ENCODE results near the gene HAO1. TPM values are rescaled to one million over a fixed set of nuclear protein-coding genes. Genes with fewer than 3 reads are reported as not detected.

Gene HAO1
- total and polyA plus RNA-seq, 9 donors: not detected

GRCh38 chr20:7856756-7857155, 83.5 kb downstream of the HAO1 start:
- no peak for TF ChIP-seq CTCF (IDR thresholded peaks at IDR 0.05)
- no peak for TF ChIP-seq POLR2A (IDR thresholded peaks at IDR 0.05)
- no peak for TF ChIP-seq EP300 (IDR thresholded peaks at IDR 0.05)
- WGBS, 3 donors: 50 to 66% (median 63%) methylated on average over 2 of the region's 2 CpGs
- Histone ChIP-seq H3K36me3 (no peaks in the 10 kb centered on the region), H3K4me1 (ENCODE audit: insufficient read depth) (no peaks in the 10 kb centered on the region), H3K4me3 (no peak overlapping the region), H3K9me3 (no peaks in the 10 kb centered on the region), H3K27ac (no peak overlapping the region), H3K27me3 (no peaks in the 10 kb centered on the region)
- DNase-seq: no peak
- intact Hi-C loops (cut with DNase I): no loop called here

DNA sequence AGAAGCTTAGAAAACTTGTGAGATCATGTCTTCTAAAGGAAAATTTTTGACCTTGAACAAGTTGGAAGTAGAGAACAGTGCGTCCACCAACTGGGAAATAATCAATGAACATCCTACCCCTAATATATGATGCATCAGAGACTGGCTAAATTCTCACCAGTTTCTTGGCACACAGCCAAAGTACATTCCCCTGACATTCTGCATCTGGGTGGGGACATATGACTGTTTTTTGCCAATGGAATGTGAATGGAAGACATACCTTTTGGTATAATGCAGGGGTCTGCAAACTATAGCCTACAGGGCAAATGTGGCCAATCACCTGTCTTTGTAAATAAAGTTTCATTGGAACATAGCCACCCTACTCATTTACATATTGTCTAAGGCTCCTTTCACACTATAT, 84.7 kb downstream of the HAO1 start:
- no peaks in the 10 kb centered on the region for H3K27me3 ChIP-seq
- no peak overlapping the region for H3K27ac ChIP-seq
- 45 to 56% (median 48%) methylated on average over 1 of the region's 1 CpG for WGBS, 3 donors
- no peaks in the 10 kb centered on the region for H3K36me3 ChIP-seq
- no peaks in the 10 kb centered on the region for H3K4me1 ChIP-seq (ENCODE audit: insufficient read depth)
- H3K4me3 ChIP-seq: no peak overlapping the region
- H3K9me3 ChIP-seq: no peaks in the 10 kb centered on the region
- TF ChIP-seq POLR2A (IDR thresholded peaks at IDR 0.05) (no peak), EP300 (IDR thresholded peaks at IDR 0.05) (no peak), CTCF (IDR thresholded peaks at IDR 0.05) (no peak)
- intact Hi-C loops (cut with DNase I): no loop called here
- no peak for DNase-seq

GRCh38 chr20:7853493-7853892, 86.8 kb downstream of the HAO1 start:
- Histone ChIP-seq H3K4me3 (no peak overlapping the region), H3K36me3 (no peaks in the 10 kb centered on the region), H3K27me3 (no peaks in the 10 kb centered on the region), H3K27ac (no peak overlapping the region), H3K9me3 (no peaks in the 10 kb centered on the region), H3K4me1 (ENCODE audit: insufficient read depth) (no peaks in the 10 kb centered on the region)
- intact Hi-C loops (cut with DNase I): no loop called here
- DNase-seq: no peak
- TF ChIP-seq CTCF (IDR thresholded peaks at IDR 0.05) (no peak), EP300 (IDR thresholded peaks at IDR 0.05) (no peak), POLR2A (IDR thresholded peaks at IDR 0.05) (no peak)

DNA sequence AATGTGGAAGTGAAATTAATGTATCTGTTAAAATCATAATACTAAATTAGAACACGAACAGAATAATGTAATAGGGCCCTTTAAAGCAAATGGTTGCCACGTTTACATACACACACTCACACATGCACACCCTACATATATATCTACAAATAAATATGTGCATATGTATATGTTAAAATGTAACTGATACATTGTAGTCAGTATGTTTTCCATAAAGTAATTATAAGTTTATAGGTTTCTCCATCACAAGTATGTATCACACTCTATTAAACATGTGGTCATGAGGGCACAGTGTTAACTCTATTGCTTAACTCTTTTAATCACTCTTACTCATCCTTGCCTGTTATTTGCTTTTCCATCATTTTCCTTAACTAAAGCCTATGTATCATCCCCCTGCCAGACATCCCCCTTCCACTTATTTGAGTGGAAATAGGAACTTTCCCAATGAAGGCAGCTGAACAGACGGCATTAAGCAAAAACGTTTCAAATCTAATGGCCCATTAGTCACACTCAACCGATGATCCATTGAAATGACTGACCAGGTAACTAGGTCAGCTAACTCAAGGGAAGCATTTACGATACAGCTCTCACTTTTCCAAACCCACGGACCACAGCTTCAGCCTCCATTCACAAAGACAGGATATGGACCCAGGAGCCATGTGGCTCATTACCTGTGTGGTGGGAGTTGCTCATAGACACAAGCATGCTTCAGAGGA, 89.3 kb downstream of the HAO1 start:
- Histone ChIP-seq H3K27me3 (no peaks in the 10 kb centered on the region), H3K4me1 (ENCODE audit: insufficient read depth) (no peaks in the 10 kb centered on the region), H3K4me3 (no peak overlapping the region), H3K27ac (no peak overlapping the region), H3K36me3 (no peaks in the 10 kb centered on the region), H3K9me3 (no peaks in the 10 kb centered on the region)
- intact Hi-C loops (cut with DNase I): no loop called here
- TF ChIP-seq EP300 (IDR thresholded peaks at IDR 0.05): no peak
- no peak for TF ChIP-seq POLR2A (IDR thresholded peaks at IDR 0.05)
- no peak for TF ChIP-seq CTCF (IDR thresholded peaks at IDR 0.05)
- DNase-seq: no peak
- whole genome bisulfite sequencing, 3 donors: 75 to 83% (median 77%) methylated on average over 7 of the region's 7 CpGs

Data from ovary (tissue), 9 donors.